Activated CD4-positive, alpha-beta memory T cell treated with anti-CD3 and anti-CD28 coated beads for 36 hours (primary cell): ENCODE data around the gene SCAND1. TPM values are rescaled to one million over a fixed set of nuclear protein-coding genes. Genes with fewer than 3 reads are reported as not detected.

Source experiments
- CTCF ChIA-PET: fragments of 350-600 bp; sonication (Branson Sonifier 250); formaldehyde crosslinking; loops from one replicate; lab custom pipeline; 2021; ENCODE audit warnings: antibody characterized with exemption, inconsistent platforms; lab: Charles Lee
- POLR2A ChIA-PET: fragments of 350-600 bp; sonication (Branson Sonifier 250); formaldehyde crosslinking; loops from one replicate; lab custom pipeline; 2021; ENCODE audit warnings: antibody characterized with exemption; lab: Charles Lee
- DNase-seq: peaks from one replicate; pipeline ENCODE4 v3.0.0-alpha.2; 2020
- H3K27ac Mint-ChIP-seq: one replicate; pipeline ENCODE4 v1.8.0; 2021; ENCODE audit warnings: mixed read lengths
- H3K27me3 Mint-ChIP-seq: one replicate; pipeline ENCODE4 v1.8.0; 2021; ENCODE audit warnings: mixed read lengths
- H3K36me3 Mint-ChIP-seq: one replicate; pipeline ENCODE4 v1.8.0; 2021; ENCODE audit warnings: mixed read lengths
- H3K4me1 Mint-ChIP-seq: one replicate; pipeline ENCODE4 v1.8.0; 2021; ENCODE audit warnings: low read depth, mixed read lengths
- H3K4me3 Mint-ChIP-seq: one replicate; pipeline ENCODE4 v1.8.0; 2021; ENCODE audit warnings: mild to moderate bottlenecking, mixed read lengths
- H3K9me3 Mint-ChIP-seq: one replicate; pipeline ENCODE4 v1.8.0; 2021; ENCODE audit warnings: mixed read lengths
- intact Hi-C: fragments of 100-400 bp; cut with micrococcal nuclease; formaldehyde crosslinking; loops from one replicate; pipeline ENCODE4 v1.15.1; 2023
- total RNA-seq, 2 experiments: library from RNA; stranded (reverse); gene quantifications; one replicate each; pipeline ENCODE4 v1.2.3, GENCODE V29; 2021

SCAND1 gene
- total RNA-seq, 2 experiments from 2014 or later: 45.4 to 51.3 TPM

- CTCF ChIA-PET: interaction anchor here (0.7 kb wide), 1 partner anchor 13 kb away, joined by 3 read pairs; no protein-coding TSS in a partner anchor
- H3K4me3 Mint-ChIP-seq: no peak overlapping the region
- H3K27ac Mint-ChIP-seq: no peak overlapping the region
- H3K36me3 Mint-ChIP-seq: peaks cover 19% of the 10 kb centered on the region
- H3K9me3 Mint-ChIP-seq: no peaks in the 10 kb centered on the region
- POLR2A ChIA-PET: no interaction called here
- H3K27me3 Mint-ChIP-seq: no peaks in the 10 kb centered on the region
- H3K4me1 Mint-ChIP-seq: peaks cover 3% of the 10 kb centered on the region
- DNase-seq: no peak
- intact Hi-C loops: no loop called here
Observed at GRCh38 chr20:35934050-35934449, 20.3 kb downstream of the SCAND1 start.

DNA sequence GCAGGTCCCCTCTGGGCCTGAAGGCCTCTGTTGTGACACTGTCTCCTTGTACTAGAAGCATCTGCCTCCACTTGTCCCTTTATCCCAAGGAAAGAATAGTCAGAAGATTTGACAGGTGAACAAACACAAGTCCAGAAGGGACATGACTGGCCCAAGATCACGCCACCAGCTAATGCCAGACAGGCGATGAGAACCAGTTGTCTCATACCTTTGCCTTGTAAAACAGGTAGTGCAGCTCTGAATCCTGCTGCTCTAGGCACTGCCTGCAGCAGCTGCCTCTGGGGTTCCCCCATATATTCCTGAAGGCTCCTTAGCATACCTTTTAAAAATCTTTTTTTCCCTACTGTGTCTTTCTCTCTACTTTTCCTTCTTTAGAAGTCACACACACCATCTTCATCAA, 25.0 kb downstream of the SCAND1 start:
- intact Hi-C loops: no loop called here
- POLR2A ChIA-PET: no interaction called here
- CTCF ChIA-PET: no interaction called here
- Mint-ChIP-seq H3K27ac (no peak overlapping the region), H3K36me3 (peaks cover 20% of the 10 kb centered on the region), H3K4me3 (no peak overlapping the region), H3K4me1 (peaks cover 3% of the 10 kb centered on the region), H3K27me3 (no peaks in the 10 kb centered on the region), H3K9me3 (no peaks in the 10 kb centered on the region)
- no peak for DNase-seq

GRCh38 chr20:35920523-35920922, 33.8 kb downstream of the SCAND1 start:
- no peak overlapping the region for H3K4me3 Mint-ChIP-seq
- ChIA-PET POLR2A (interaction anchor here (0.6 kb wide), 1 partner anchor 188 kb away, joined by 5 read pairs; no protein-coding TSS in a partner anchor), CTCF (interaction anchor here (0.5 kb wide), 1 partner anchor 11 kb away, joined by 3 read pairs; no protein-coding TSS in a partner anchor)
- H3K27ac Mint-ChIP-seq: no peak overlapping the region
- no peaks in the 10 kb centered on the region for H3K9me3 Mint-ChIP-seq
- no peak for DNase-seq
- peaks cover 18% of the 10 kb centered on the region for H3K36me3 Mint-ChIP-seq
- intact Hi-C loops: no loop called here
- H3K27me3 Mint-ChIP-seq: no peaks in the 10 kb centered on the region
- H3K4me1 Mint-ChIP-seq: no peaks in the 10 kb centered on the region

DNA sequence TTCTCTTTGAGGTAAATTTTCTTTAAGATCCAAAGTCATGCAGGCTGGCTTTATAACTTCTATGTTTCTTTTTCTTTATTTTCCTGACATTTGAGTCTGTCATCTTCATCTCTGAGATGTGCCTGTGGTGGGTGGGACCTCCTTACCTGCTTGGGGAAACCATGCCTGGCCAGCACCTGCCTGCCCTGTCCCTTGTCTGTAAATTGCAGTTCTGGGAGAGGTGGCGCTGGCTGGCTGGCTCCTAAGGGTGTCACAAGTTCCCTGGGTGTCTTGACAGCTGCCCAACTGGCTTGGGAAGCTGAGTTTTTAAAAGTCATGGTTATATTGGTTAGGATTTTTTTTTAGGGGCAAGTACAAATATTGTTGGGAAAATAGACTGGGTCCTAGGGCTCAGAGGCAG, 36.3 kb downstream of the SCAND1 start:
- H3K4me3 Mint-ChIP-seq: no peak overlapping the region
- intact Hi-C loops: no loop called here
- POLR2A ChIA-PET: no interaction called here
- H3K9me3 Mint-ChIP-seq: no peaks in the 10 kb centered on the region
- no peak overlapping the region for H3K27ac Mint-ChIP-seq
- H3K4me1 Mint-ChIP-seq: no peaks in the 10 kb centered on the region
- H3K27me3 Mint-ChIP-seq: no peaks in the 10 kb centered on the region
- CTCF ChIA-PET: no interaction called here
- no peak for DNase-seq
- H3K36me3 Mint-ChIP-seq: peaks cover 26% of the 10 kb centered on the region

GRCh38 chr20:35917077-35917476, 37.2 kb downstream of the SCAND1 start:
- DNase-seq: no peak
- Mint-ChIP-seq H3K36me3 (peaks cover 32% of the 10 kb centered on the region), H3K4me1 (no peaks in the 10 kb centered on the region), H3K27me3 (no peaks in the 10 kb centered on the region), H3K4me3 (no peak overlapping the region), H3K9me3 (no peaks in the 10 kb centered on the region), H3K27ac (no peak overlapping the region)
- ChIA-PET POLR2A (no interaction called here), CTCF (no interaction called here)
- intact Hi-C loops: no loop called here

DNA sequence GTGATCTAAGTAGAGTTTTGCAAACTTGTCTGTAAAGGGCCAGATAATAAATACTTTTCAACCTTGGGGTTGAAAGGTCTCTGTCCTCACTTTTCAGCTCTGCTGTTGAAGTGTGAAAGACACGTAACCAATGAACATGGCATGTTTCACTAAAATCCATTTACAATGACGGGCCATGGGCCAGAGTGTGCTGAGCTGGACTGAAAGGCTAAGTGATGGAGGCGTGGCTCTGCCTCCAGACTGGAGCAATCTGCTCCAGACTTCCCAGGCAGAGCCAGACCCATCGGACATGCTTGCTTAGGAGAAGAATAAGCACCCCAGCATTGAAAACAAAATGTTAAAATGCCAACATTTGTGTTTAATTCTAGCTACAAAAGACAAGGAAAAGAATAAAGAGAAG, 41.4 kb downstream of the SCAND1 start:
- DNase-seq: no peak
- ChIA-PET POLR2A (no interaction called here), CTCF (no interaction called here)
- H3K9me3 Mint-ChIP-seq: no peaks in the 10 kb centered on the region
- no peaks in the 10 kb centered on the region for H3K27me3 Mint-ChIP-seq
- intact Hi-C loops: no loop called here
- H3K27ac Mint-ChIP-seq: no peak overlapping the region
- no peak overlapping the region for H3K4me3 Mint-ChIP-seq
- H3K36me3 Mint-ChIP-seq: peaks cover 25% of the 10 kb centered on the region
- peaks cover 24% of the 10 kb centered on the region for H3K4me1 Mint-ChIP-seq

GRCh38 chr20:35910254-35910653, 44.0 kb downstream of the SCAND1 start:
- Mint-ChIP-seq H3K4me3 (no peak overlapping the region), H3K36me3 (peaks cover 25% of the 10 kb centered on the region), H3K27ac (no peak overlapping the region), H3K4me1 (peaks cover 24% of the 10 kb centered on the region), H3K9me3 (no peaks in the 10 kb centered on the region), H3K27me3 (no peaks in the 10 kb centered on the region)
- CTCF ChIA-PET: no interaction called here
- POLR2A ChIA-PET: no interaction called here
- intact Hi-C loops: no loop called here
- DNase-seq: no peak

GRCh38 chr20:35909796-35910195, 44.5 kb downstream of the SCAND1 start:
- Mint-ChIP-seq H3K4me1 (peaks cover 29% of the 10 kb centered on the region), H3K36me3 (peaks cover 29% of the 10 kb centered on the region), H3K27me3 (no peaks in the 10 kb centered on the region), H3K9me3 (no peaks in the 10 kb centered on the region), H3K4me3 (no peak overlapping the region), H3K27ac (no peak overlapping the region)
- DNase-seq: no peak
- POLR2A ChIA-PET: interaction anchor here (0.8 kb wide), 1 partner anchor 15 kb away, joined by 3 read pairs; no protein-coding TSS in a partner anchor
- CTCF ChIA-PET: interaction anchor here (0.5 to 1.9 kb wide), 2 partner anchors 38 to 111 kb away, joined by 3 to 4 read pairs; no protein-coding TSS in a partner anchor
- intact Hi-C loops: no loop called here

- Mint-ChIP-seq H3K27me3 (no peaks in the 10 kb centered on the region), H3K27ac (no peak overlapping the region), H3K4me3 (no peak overlapping the region), H3K36me3 (peaks cover 29% of the 10 kb centered on the region), H3K4me1 (peaks cover 29% of the 10 kb centered on the region), H3K9me3 (no peaks in the 10 kb centered on the region)
- intact Hi-C loops: no loop called here
- DNase-seq: no peak
- CTCF ChIA-PET: interaction anchor here (0.5 to 1.9 kb wide), 2 partner anchors 38 to 110 kb away, joined by 3 to 4 read pairs; no protein-coding TSS in a partner anchor
- POLR2A ChIA-PET: interaction anchor here (0.8 kb wide), 1 partner anchor 15 kb away, joined by 3 read pairs; no protein-coding TSS in a partner anchor
Observed at GRCh38 chr20:35909176-35909575, 45.1 kb downstream of the SCAND1 start.

DNA sequence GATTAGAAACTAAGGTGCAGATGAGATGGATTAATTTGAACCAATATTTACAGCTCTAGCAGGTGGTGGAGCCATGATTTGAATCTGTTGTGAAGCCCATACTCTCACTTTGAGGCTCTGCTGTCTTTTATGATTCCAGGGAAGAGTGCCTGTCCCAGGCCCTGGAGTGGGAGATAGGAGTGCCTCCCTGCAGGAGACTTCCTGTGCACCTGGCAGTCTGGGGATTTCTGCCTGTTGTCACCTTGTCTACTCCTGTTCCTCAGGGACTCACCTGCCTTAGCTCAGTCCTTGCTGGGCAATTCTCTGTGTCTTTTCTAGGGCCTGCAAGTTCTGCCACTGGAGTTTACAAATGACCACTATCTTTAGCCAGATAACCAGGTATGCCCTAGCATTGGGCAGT, 46.3 kb downstream of the SCAND1 start:
- ChIA-PET CTCF (interaction anchor here (0.6 to 1.9 kb wide), 2 partner anchors 30 to 39 kb away, joined by 3 to 4 read pairs; no protein-coding TSS in a partner anchor), POLR2A (no interaction called here)
- Mint-ChIP-seq H3K9me3 (no peaks in the 10 kb centered on the region), H3K27ac (no peak overlapping the region), H3K4me1 (peaks cover 29% of the 10 kb centered on the region), H3K4me3 (no peak overlapping the region), H3K27me3 (no peaks in the 10 kb centered on the region), H3K36me3 (peaks cover 23% of the 10 kb centered on the region)
- DNase-seq: no peak
- intact Hi-C loops: no loop called here

DNA sequence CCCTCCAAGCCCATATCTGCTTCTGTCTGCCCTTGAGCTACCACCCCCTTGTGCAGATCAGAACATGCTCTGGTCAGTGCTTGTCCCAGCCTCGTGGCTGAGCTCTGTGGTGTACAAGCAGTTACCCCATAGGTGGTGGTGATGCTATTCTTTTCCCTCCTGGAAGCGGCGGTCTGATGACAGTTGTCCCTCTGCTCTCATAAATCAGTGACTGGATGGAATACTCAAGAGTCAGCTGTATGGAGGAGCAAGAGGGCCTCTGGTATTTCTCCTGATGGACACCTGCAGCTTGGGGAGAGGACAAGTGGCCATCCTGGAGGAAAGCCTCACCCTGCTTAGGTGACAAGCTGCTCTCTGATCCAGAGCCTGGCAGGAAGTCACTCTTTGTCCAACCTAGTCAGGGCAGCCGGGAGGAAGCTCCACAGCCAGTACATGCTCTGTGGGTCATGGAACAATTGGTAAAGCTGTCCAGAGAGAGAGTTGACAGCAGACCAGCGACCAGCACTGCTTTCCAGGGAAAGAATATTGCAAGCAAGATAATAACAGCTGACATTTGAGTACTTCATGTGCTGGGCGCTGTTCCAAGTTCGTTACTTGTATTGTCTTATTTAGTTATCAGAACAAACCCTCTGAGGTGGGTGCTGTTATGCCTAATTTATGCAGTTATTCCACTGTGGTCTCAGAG, 47.1 kb downstream of the SCAND1 start:
- no peaks in the 10 kb centered on the region for H3K9me3 Mint-ChIP-seq
- ChIA-PET POLR2A (interaction anchor here (0.7 kb wide), 1 partner anchor 323 kb away, joined by 3 read pairs; no protein-coding TSS in a partner anchor), CTCF (no interaction called here)
- no peak for DNase-seq
- peaks cover 29% of the 10 kb centered on the region for H3K4me1 Mint-ChIP-seq
- H3K27me3 Mint-ChIP-seq: no peaks in the 10 kb centered on the region
- H3K36me3 Mint-ChIP-seq: peaks cover 17% of the 10 kb centered on the region
- H3K27ac Mint-ChIP-seq: no peak overlapping the region
- H3K4me3 Mint-ChIP-seq: no peak overlapping the region
- intact Hi-C loops: no loop called here

GRCh38 chr20:35904982-35905663, 49.2 kb downstream of the SCAND1 start:
- Mint-ChIP-seq H3K27ac (no peak overlapping the region), H3K4me3 (no peak overlapping the region), H3K36me3 (peaks cover 17% of the 10 kb centered on the region), H3K27me3 (no peaks in the 10 kb centered on the region), H3K4me1 (peaks cover 26% of the 10 kb centered on the region), H3K9me3 (no peaks in the 10 kb centered on the region)
- ChIA-PET CTCF (interaction anchor here (0.5 kb wide), 1 partner anchor 163 kb away, joined by 3 read pairs; no protein-coding TSS in a partner anchor), POLR2A (interaction anchor here (0.8 kb wide), 1 partner anchor 49 kb away, joined by 3 read pairs; the partner anchor contains the start of gene SCAND1)
- no peak for DNase-seq
- intact Hi-C loops: no loop called here
